ENCODE measurements around the gene DNAH10. TPM values are rescaled to one million over a fixed set of nuclear protein-coding genes. Genes with fewer than 3 reads are reported as not detected.

The DNAH10 gene
- total RNA-seq, 1 donor from 2014 or later: not detected

DNA sequence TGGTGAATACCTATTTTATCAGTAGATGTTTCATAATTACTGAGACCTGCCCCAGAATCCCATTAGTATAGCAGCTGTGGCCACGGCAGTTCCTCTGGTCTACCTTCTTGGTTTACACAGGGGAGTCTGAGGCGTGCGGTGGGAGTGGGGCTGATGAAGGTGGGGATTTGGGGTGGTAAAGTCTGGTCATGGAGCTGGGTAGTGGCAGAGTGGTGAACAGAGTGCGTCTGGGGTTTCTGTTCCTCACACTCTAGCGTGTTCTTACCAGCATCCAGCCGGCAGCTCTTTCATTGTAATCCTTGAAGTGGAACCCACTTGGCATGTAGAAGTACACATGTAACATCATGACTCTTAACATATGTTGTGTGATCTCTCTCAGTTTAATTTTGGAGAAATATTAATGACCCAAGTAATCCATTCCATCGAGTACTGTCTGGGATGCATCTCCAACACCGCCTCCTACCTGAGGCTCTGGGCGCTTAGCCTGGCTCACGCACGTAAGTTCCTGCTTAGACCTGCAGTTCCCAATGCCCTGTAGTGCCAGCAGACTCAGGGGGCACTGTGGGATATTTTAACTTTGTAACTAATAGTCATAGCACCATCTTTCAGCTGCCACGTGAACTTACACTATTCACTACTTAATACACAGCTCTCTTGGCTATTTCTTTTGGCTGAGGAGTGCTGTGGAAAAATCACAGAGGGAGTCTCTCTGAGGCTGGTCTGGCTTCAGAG lies 7.9 kb upstream of the DNAH10 start:
- peaks cover 19 to 46% of the 10 kb centered on the region in 2 donors for H3K36me3 ChIP-seq

DNA sequence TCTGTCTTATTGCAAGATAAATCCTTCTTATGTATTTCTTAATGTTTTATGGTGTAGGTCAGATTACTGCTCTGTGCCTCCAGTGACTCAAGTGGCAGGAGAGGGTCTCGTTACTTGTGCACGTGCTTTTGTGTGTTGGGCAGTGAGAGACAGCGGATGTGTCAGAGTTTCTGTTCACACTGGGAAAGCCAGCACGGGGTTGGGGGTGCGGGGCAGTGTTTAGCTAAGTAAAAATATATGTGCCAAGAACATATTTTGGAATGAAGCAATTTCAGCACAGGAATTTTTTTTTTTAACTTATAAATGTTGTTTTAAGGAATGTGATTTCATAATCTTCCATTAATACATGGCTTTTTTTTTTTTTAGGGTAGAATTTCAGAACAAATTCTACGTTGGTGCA lies 4.5 kb upstream of the DNAH10 start:
- H3K27me3 ChIP-seq: no peaks in the 10 kb centered on the region
- peaks cover 10 to 22% of the 10 kb centered on the region in 2 donors for H3K36me3 ChIP-seq

More for the DNA sequence above, 7.9 kb upstream of the DNAH10 start:
- peak in 1 of 2 donors; percentile 60 for DNase-seq (ENCODE audit: low spot score in 2 of 2)
- no peaks in the 10 kb centered on the region for H3K27me3 ChIP-seq
- peak overlapping the region in 1 of 2 donors; percentile 3 for H3K27ac ChIP-seq
- TF ChIP-seq, protein P1, sequence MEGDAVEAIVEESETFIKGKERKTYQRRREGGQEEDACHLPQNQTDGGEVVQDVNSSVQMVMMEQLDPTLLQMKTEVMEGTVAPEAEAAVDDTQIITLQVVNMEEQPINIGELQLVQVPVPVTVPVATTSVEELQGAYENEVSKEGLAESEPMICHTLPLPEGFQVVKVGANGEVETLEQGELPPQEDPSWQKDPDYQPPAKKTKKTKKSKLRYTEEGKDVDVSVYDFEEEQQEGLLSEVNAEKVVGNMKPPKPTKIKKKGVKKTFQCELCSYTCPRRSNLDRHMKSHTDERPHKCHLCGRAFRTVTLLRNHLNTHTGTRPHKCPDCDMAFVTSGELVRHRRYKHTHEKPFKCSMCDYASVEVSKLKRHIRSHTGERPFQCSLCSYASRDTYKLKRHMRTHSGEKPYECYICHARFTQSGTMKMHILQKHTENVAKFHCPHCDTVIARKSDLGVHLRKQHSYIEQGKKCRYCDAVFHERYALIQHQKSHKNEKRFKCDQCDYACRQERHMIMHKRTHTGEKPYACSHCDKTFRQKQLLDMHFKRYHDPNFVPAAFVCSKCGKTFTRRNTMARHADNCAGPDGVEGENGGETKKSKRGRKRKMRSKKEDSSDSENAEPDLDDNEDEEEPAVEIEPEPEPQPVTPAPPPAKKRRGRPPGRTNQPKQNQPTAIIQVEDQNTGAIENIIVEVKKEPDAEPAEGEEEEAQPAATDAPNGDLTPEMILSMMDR (IDR thresholded peaks at IDR 0.05): no peak
- no peaks in the 10 kb centered on the region for H3K9me3 ChIP-seq
- intact Hi-C loops (cut with DNase I): no loop called here
- no peak overlapping the region for H3K4me3 ChIP-seq
- peaks cover 0 to 16% of the 10 kb centered on the region in 2 donors for H3K4me1 ChIP-seq

DNA sequence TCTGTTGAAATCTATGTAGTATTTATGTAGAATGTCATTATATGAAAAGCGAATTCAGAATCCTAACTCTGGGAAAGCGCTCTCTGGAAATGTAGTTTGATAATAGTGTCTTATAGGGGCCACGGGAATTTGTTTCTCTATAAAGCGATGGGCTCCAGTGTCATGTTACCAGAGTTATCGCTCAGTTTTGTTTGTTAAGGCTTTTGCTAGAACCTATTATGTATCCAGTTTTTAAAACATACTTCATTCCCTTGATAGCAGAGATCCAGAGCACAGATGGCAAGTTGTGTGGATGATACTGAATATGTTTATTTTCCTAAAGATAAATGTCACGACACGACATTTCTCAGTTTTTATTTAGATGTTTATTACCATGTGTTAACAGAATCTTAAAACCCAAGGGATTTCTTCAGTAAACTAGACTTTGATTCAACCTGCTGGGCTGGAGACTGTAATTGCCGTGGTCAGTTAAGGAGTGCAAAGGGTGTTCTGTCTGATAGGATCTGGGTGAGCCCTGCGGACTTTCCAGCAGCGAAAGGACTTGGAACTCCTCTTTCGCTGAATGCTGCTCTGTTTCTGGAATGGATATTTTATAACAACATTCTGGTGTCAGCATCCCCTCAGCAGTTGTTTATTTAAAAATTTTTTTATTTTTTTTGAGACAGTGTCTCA lies 1.7 kb upstream of the DNAH10 start:
- Histone ChIP-seq H3K36me3 (no peaks in the 10 kb centered on the region), H3K27me3 (no peaks in the 10 kb centered on the region), H3K27ac (no peak overlapping the region), H3K9me3 (no peaks in the 10 kb centered on the region), H3K4me3 (no peak overlapping the region), H3K4me1 (peaks cover 3 to 26% of the 10 kb centered on the region in 2 donors)
- no peak for DNase-seq (ENCODE audit: low spot score in 2 of 2)
- intact Hi-C loops (cut with DNase I): no loop called here
- TF ChIP-seq, protein P1 (IDR thresholded peaks at IDR 0.05): no peak

More for the DNA sequence above, 4.5 kb upstream of the DNAH10 start:
- no peak overlapping the region for H3K4me3 ChIP-seq
- intact Hi-C loops (cut with DNase I): loop anchor here (5.0 kb wide), 2 partner anchors 45 to 215 kb away; partner anchors contain the start of genes ATP6V0A2, CCDC92 and ZNF664
- peak overlapping the region; percentile 55 to 58 for H3K27ac ChIP-seq
- TF ChIP-seq, protein P1 (IDR thresholded peaks at IDR 0.05): no peak
- no peaks in the 10 kb centered on the region for H3K9me3 ChIP-seq
- peak; percentile 77 to 94 for DNase-seq (ENCODE audit: low spot score in 2 of 2)
- H3K4me1 ChIP-seq: peaks cover 3 to 24% of the 10 kb centered on the region in 2 donors

DNA sequence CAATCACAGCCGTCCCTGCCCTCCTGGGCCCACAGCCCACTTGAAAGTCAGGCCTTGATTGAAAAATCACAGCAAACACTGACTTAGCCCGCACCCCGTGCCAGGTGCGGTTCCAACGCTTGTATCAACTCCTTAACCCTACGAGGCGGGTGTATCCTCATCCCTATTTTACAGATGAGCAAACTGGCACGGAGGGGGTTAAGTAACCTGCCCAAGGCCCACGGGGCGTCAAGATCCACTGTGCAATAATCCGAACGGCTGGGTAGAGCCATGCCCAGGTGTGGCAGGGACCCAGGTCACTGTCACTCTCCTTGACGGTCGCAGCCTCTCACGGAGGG lies 583 bp downstream of the DNAH10 start:
- DNase-seq (ENCODE audit: low spot score in 2 of 2): no peak
- H3K36me3 ChIP-seq: no peaks in the 10 kb centered on the region
- no peaks in the 10 kb centered on the region for H3K27me3 ChIP-seq
- no peak overlapping the region for H3K27ac ChIP-seq
- H3K4me3 ChIP-seq: peak overlapping the region; percentile 57 to 64
- TF ChIP-seq, protein P1 (IDR thresholded peaks at IDR 0.05): no peak
- intact Hi-C loops (cut with DNase I): no loop called here
- H3K9me3 ChIP-seq: no peaks in the 10 kb centered on the region
- peaks cover 3 to 18% of the 10 kb centered on the region in 2 donors for H3K4me1 ChIP-seq

DNA sequence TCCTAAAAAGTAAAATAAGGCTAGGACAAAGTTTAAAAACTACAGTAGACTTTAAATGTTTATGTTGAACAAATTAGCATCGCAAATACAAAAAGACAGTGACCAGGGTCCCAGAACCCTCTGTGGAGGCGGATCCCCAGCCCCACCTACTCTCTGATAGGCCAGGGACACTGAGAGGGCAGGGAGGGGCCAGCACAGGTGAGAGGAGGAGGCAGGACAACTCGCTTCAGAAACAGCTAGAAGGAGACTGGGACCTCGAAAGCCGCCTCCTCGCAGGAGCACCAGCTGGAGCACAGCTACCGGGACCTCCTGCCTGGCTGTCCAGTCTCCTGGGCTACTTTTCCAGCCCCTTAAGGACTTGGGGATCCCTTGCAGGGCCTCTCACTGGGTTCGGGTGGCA lies 992 bp downstream of the DNAH10 start:
- intact Hi-C loops (cut with DNase I): no loop called here
- peaks cover 3 to 16% of the 10 kb centered on the region in 2 donors for H3K4me1 ChIP-seq
- no peaks in the 10 kb centered on the region for H3K9me3 ChIP-seq
- no peak overlapping the region for H3K27ac ChIP-seq
- no peaks in the 10 kb centered on the region for H3K27me3 ChIP-seq
- TF ChIP-seq, protein P1 (IDR thresholded peaks at IDR 0.05): no peak
- DNase-seq (ENCODE audit: low spot score in 2 of 2): peak in 1 of 2 donors; percentile 60
- no peaks in the 10 kb centered on the region for H3K36me3 ChIP-seq
- no peak overlapping the region for H3K4me3 ChIP-seq
